ENCODE results near the gene GATA5.

The GATA5 gene

GRCh38 chr20:62487561-62488354 lies 12.0 kb upstream of the GATA5 start:
- DNase-seq (ENCODE audit: low read depth, low spot score), result no peak

- no peak for DNase-seq (ENCODE audit: low read depth, low spot score)
Measured at GRCh38 chr20:62487118-62487517, 11.3 kb upstream of the GATA5 start.

DNA sequence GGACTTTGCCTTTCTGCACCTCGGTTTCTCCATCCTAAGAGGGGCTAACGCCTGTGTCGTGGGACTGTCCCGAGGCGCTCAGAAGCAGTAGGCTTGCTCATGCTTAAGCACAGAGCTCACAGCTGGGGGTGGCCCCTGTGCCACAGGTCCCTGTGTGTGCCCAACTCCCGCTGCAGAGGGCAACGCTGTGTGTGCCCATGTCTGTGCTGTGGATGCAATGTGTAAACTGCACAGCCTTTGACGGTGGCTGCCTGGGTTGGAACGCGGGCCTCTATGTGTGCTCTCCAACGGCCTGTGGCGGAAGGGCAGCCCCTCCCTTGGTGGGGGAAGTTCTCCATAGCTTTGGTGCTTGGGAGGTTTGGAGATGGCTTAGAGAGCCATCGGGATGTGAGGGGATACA lies 10.7 kb upstream of the GATA5 start:
- no peak for DNase-seq (ENCODE audit: low read depth, low spot score)

DNA sequence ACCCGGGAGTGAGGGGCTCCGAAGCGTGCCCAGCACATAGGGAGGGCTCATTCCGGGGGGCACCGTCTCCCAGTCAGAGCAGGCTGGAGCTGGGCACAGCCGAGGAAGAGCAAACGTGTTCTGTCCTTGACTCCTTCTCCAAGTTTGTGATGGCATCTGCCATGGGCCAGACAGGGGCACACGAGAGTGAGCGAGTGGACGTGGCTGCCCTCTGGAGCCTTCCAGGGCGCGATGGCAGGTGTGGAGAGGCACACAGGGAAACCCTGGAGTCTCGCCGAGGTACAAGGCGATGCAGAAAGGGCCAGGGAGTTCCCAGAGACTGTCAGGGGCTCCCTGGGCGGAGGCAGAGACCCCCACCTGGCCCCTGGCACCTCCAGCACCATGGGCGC lies 9.9 kb upstream of the GATA5 start:
- DNase-seq (ENCODE audit: low read depth, low spot score), result no peak

- no peak for DNase-seq (ENCODE audit: low read depth, low spot score)
Measured at GRCh38 chr20:62485062-62485700, 9.4 kb upstream of the GATA5 start.

DNA sequence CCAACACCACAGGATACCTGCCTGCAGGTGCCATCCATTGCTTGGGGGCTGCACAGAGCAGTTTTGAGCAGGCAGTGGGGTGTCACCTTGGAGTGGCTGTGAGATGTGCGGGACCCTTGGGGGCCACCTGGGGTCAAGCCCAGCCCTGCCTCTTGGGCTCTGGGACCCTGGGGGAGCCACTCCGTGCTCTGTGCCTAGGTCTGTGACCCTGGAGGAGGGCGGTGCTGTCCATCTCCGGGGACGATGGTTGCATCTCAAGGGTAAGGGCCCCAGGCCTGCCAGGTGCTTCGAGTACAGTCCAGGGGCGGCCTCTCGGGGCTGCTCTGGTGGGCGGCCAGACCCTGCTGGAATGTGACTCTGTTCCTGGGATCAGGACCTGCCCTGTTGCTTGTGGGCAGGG lies 8.7 kb upstream of the GATA5 start:
- DNase-seq (ENCODE audit: low read depth, low spot score), result no peak

DNA sequence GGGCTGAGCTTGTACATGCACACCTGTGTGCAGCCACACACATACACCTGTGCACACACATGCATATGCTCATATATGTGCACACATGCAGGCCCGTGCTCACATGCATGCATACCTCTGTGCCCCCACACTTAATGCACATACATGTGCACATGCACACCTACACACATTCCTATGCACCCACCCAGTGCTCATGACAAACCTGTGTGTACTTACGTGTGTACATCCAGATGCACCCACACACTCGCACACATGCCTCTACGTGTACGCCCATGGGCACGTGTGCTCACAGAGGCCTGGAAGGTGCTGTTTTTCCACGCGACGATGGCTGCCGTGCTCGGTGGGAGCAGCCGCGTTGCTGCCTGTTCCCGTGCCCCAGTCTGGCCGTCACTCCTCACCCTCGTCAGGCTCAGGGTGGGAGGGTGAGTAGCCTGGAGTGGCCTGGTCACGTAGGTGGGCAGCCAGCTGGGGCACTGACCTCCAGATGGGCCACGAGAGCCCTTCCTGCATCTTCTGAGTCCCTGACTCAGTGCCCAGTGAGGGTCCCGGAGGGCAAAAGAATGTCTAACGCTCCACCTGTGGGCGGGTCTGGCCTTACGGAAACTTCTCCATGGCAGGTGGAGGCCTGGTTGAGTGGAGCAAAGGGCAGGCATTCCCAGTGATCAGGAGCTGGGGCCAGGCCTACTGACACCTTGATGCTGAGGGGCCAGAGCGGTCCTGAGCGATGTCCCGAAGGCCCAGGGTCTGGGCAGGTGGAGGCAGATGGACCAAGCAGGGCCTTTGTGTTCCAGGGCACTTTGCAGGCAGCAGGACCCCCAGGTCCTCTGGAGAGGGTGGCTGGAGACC lies 8.0 kb upstream of the GATA5 start:
- no peak for DNase-seq (ENCODE audit: low read depth, low spot score)

- DNase-seq (ENCODE audit: low read depth, low spot score), result no peak
Measured at GRCh38 chr20:62482974-62483373, 7.2 kb upstream of the GATA5 start.

- no peak for DNase-seq (ENCODE audit: low read depth, low spot score)
Measured at GRCh38 chr20:62482146-62482809, 6.5 kb upstream of the GATA5 start.

GRCh38 chr20:62481425-62482145 lies 5.8 kb upstream of the GATA5 start:
- no peak for DNase-seq (ENCODE audit: low read depth, low spot score)

GRCh38 chr20:62480318-62480717 lies 4.5 kb upstream of the GATA5 start:
- no peak for DNase-seq (ENCODE audit: low read depth, low spot score)

- DNase-seq (ENCODE audit: low read depth, low spot score), result no peak
Measured at GRCh38 chr20:62479656-62480055, 3.9 kb upstream of the GATA5 start.

DNA sequence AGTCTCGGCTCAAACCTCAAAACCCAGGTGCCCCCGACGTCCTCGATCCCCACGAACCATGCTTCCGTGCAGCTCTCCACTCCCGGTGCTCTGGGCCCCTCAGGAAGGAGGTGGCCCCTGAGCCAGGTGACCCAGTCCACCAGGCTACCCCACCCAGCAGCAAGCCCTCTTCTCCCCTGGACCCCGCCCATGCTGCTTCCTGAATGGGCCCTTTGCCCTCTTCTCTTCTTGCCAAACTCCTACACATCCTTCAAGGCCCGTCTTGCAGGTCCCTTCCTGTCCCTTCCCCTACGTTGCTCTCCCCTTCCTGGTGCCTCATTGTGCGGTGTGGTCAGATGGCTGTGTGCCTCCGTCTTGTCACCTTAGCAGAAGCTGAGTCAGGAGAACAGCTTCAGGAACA lies 3.4 kb upstream of the GATA5 start:
- DNase-seq (ENCODE audit: low read depth, low spot score), result no peak

DNA sequence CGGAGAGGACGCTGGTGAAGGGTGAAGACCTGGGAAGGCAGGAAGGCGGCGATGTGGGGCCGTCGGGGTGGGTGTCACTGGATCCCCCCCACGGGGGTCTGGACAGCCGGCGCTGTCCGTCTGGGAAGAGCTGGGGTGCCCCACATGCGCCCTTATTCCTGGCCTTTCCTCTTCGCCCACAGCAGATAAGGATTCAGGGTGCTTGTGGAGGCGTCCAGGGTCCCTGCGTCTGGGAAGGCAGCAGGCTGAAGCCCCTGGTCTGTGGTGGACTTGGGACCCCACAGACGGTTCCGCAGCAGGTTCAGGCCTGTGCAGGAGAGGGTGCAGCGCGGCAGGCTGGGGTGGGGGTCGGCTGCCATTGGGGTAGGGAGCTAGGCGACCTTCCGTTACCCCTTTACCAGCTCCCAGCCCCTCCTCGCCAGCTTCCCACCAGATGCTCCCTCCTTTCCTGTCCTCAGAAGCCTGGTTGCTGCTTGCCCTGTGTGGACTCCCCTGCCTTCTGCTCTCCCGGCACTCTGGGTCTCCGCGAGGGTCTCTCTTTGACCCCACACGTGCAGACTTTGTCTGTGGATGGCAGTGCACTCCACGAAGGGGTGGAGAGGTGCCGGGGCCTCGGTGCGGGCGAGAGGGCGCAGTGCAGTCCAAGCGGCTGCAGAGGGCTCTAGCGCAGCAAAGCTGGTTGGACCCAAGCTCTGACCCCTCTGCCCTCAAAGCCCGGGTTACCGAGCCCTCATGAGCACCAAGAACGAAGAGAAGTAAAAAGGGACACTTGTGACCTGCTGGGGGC lies 2.1 kb upstream of the GATA5 start:
- no peak for DNase-seq (ENCODE audit: low read depth, low spot score)

DNA sequence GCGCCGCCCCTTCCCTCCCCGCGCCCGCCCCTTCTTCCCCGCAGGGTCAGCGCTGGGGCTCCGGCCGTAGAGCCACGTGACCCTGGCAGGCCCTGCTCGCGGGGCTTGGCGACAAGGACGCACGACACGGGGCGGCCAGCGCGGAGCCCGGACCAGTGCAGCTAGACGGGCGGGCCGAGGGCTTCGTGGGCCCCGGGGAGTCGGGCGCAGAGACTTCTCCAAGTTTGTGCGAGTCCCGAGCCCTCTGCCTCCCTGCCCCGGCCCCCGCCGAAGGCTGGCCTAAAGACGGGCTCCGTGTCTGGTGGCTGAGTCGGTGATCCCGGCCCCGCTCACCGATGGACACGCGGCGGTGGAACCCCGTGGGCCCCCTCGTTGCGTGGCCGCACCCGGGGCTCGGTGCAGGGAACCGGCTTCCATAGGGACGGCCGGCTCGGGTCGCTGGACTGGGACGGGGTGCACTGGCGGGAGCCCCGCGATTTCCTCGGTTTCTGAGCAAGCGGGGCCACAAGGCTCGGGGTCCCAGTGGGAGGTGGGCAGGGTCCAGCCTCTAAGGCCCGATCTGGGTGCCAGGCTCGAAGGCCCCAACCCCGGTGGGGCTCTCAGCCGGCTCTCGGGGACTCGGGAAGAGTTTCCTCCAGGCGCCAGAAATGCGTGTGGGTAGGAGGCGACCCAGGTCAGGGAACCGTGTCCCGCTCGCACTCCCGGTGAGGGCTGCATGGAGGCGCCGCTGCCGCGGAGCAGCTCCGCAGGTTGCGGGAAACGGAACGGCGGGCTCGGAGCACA lies 452 bp upstream of the GATA5 start:
- no peak for DNase-seq (ENCODE audit: low read depth, low spot score)

GRCh38 chr20:62475027-62475771 lies 596 bp downstream of the GATA5 start:
- no peak for DNase-seq (ENCODE audit: low read depth, low spot score)

GRCh38 chr20:62474604-62475026 lies 1.2 kb downstream of the GATA5 start:
- DNase-seq (ENCODE audit: low read depth, low spot score), result no peak

GRCh38 chr20:62473717-62474603 lies 1.8 kb downstream of the GATA5 start:
- DNase-seq (ENCODE audit: low read depth, low spot score), result no peak
